Heart left ventricle (tissue), 16 donors: ENCODE measurements around the gene AHSG. TPM values are rescaled to one million over a fixed set of nuclear protein-coding genes. Genes with fewer than 3 reads are reported as not detected.

Source experiments
- ATAC-seq, 4 donors: fragments of 200-7000 bp; cut with Tn5 transposase; one replicate each; pipeline ENCODE4 v1.9.1; 2020 to 2022; ENCODE audit warnings: moderate library complexity in 4 of 4, mild to moderate bottlenecking in 3 of 4, moderate number of reproducible peaks in 1 of 4
- DNase-seq, 5 donors: peaks; one replicate each; pipeline ENCODE4 v3.0.0-alpha.2; 2020
- H3K27ac ChIP-seq, 12 donors: fragments of 200-600 bp; sonication (generic) in 4 of 12; one replicate each; pipeline versions ENCODE4 v1.5.0 to v1.8.0; 2016 to 2022; ENCODE audit warnings: mild to moderate bottlenecking in 2 of 12
- H3K27me3 ChIP-seq, 9 donors: fragments of 200-600 bp; sonication (generic) in 2 of 9; one replicate each; pipeline versions ENCODE4 v1.5.1 to v1.8.0; 2016 to 2022; ENCODE audit warnings: mild to moderate bottlenecking in 3 of 9
- H3K36me3 ChIP-seq, 9 donors: fragments of 200-600 bp; sonication (generic) in 2 of 9; one replicate each; pipeline versions ENCODE4 v1.5.0 to v1.8.0; 2018 to 2022; ENCODE audit warnings: mild to moderate bottlenecking in 2 of 9
- H3K4me1 ChIP-seq, 12 donors: fragments of 200-600 bp; sonication (generic) in 4 of 12; one replicate each; pipeline versions ENCODE4 v1.5.0 to v1.8.0; 2016 to 2022; ENCODE audit warnings: mild to moderate bottlenecking in 3 of 12
- H3K4me3 ChIP-seq, 12 donors: fragments of 200-600 bp; sonication (generic) in 4 of 12; one replicate each; pipeline versions ENCODE4 v1.5.0 to v1.8.0; 2017 to 2022; ENCODE audit warnings: mild to moderate bottlenecking in 9 of 12, moderate library complexity in 4 of 12
- H3K9me3 ChIP-seq, 12 donors: fragments of 200-600 bp; sonication (generic) in 4 of 12; one replicate each; pipeline versions ENCODE4 v1.5.0 to v1.8.0; 2016 to 2022; ENCODE audit warnings: mild to moderate bottlenecking in 1 of 12
- CTCF ChIP-seq, 12 donors: fragments of 200-600 bp; sonication (generic) in 4 of 12; IDR thresholded peaks; one replicate each; pipeline versions ENCODE4 v1.5.0 to v1.8.0; 2018 to 2022; ENCODE audit warnings: antibody characterized with exemption in 12 of 12, mild to moderate bottlenecking in 5 of 12
- POLR2A ChIP-seq, 2 donors: fragments of 450-650 bp; IDR thresholded peaks; one replicate each; pipeline ENCODE4 v1.6.1; 2017; ENCODE audit warnings: antibody characterized with exemption in 2 of 2, mild to moderate bottlenecking in 2 of 2, moderate library complexity in 2 of 2
- WGBS, 4 donors: extraction: QIAGEN DNeasy Blood & Tissue Kit in 2 of 4; methylation state at CpG; one replicate each; pipeline versions ENCODE4 v1.1.5 to v1.1.7; 2013 to 2018; 5-methylcytosine and 5-hydroxymethylcytosine counted together
- intact Hi-C, 10 donors: fragments of 100-400 bp; cut with DNase I; formaldehyde crosslinking; loops; one replicate each; pipeline versions ENCODE4 v1.11.1 to v1.14.2; 2022
- polyA plus RNA-seq, 2 donors: library from polyadenylated mRNA; stranded (reverse); fragments of 200-250 nt; gene quantifications; one replicate each; pipeline ENCODE4 v1.2.3, GENCODE V29; 2013
- total RNA-seq, 9 donors: library from RNA; depleted of rRNA in 2 of 9; stranded (reverse); fragments of >200 nt in 2 of 9; fragmentation: NEBNext Ultra II Directional in 3 of 9; extraction: Animal tissue kit (Norgen Biotek cat#: 25700) in 3 of 9; gene quantifications; one replicate each; pipeline versions ENCODE4 v1.1.0 to v1.2.4, GENCODE V29; 2016 to 2023
- donor health status: ischemic (EF 13 %, LVEDD 7.1; RV severe dilation, severe dysfunction).
- donor health status: healthy with polysubstance abuse.
- donor health status: DM: no; HTN: yes; CAD: no.
- donor health status: DM: no; HTN: no; CAD: no.
- donor health status: ischemic (EF 25% LVEDD 6.9; RV normal size, moderate dysfunction).
- donor health status: ischemic (EF 25% LVEDD 5.7; RV mildly dilated, moderate dysfunction).
- donor health status: healthy.
- donor health status: DM: yes; HTN: yes; CAD: no.
- donor health status: ischemic (EF 35%, LVEDD 5.7; RV mildly dilated, moderate dysfunction).
- donor health status: nonischemic (EF 11% LVEDD 7.7; RV severe dilation, severe dysfunction).
- donor health status: DM: yes; HTN: yes; CAD: no.
- donor health status: PGD.
- donor health status: ischemic (EF 29% LVEDD 5.4; RV normal size, mild dysfunction).
- donor health status: nonischemic (EF 23%, LVEDD 6.1; RV moderate dilation, normal function).

Gene AHSG
- total and polyA plus RNA-seq, 11 donors = 0.06 TPM; not detected in 10

GRCh38 chr3:186618318-186618938, 5.6 kb downstream of the AHSG start:
- no peak overlapping the region for H3K4me3 ChIP-seq
- no peak for DNase-seq
- WGBS, 4 donors = 82 to 95% (median 88%) methylated on average over 8 of the region's 8 CpGs
- no peaks in the 10 kb centered on the region for H3K36me3 ChIP-seq
- H3K9me3 ChIP-seq = no peaks in the 10 kb centered on the region
- H3K4me1 ChIP-seq = peaks cover 0 to 19% (median 4%) of the 10 kb centered on the region in 12 donors
- no peak for ATAC-seq
- H3K27ac ChIP-seq = no peak overlapping the region
- no peak for TF ChIP-seq CTCF (IDR thresholded peaks at IDR 0.05)
- TF ChIP-seq POLR2A (IDR thresholded peaks at IDR 0.05) = no peak
- peaks cover 0 to 37% (median 0%) of the 10 kb centered on the region in 9 donors for H3K27me3 ChIP-seq
- intact Hi-C loops = loop anchor here (2.0 to 10.0 kb wide), 8 partner anchors 134 to 1096 kb away; no protein-coding TSS in a partner anchor

GRCh38 chr3:186619787-186620212, 6.9 kb downstream of the AHSG start:
- intact Hi-C loops = loop anchor here (2.0 to 10.0 kb wide), 8 partner anchors 133 to 1095 kb away; no protein-coding TSS in a partner anchor
- TF ChIP-seq POLR2A (IDR thresholded peaks at IDR 0.05) = no peak
- TF ChIP-seq CTCF (IDR thresholded peaks at IDR 0.05) = no peak
- no peak for ATAC-seq

GRCh38 chr3:186620213-186621092, 7.6 kb downstream of the AHSG start:
- no peak for DNase-seq
- Histone ChIP-seq H3K4me1 (peaks cover 0 to 10% (median 1%) of the 10 kb centered on the region in 12 donors), H3K36me3 (no peaks in the 10 kb centered on the region), H3K27me3 (peaks cover 0 to 27% (median 0%) of the 10 kb centered on the region in 9 donors), H3K27ac (no peak overlapping the region), H3K4me3 (no peak overlapping the region), H3K9me3 (no peaks in the 10 kb centered on the region)
- TF ChIP-seq CTCF (IDR thresholded peaks at IDR 0.05) = no peak
- no peak for TF ChIP-seq POLR2A (IDR thresholded peaks at IDR 0.05)
- no peak for ATAC-seq
- 80 to 91% (median 84%) methylated on average over 15 to 17 of the region's 17 CpGs for WGBS, 4 donors
- intact Hi-C loops = no loop called here

More at GRCh38 chr3:186619787-186620212, 6.9 kb downstream of the AHSG start:
- Histone ChIP-seq H3K27me3 (peaks cover 0 to 29% (median 0%) of the 10 kb centered on the region in 9 donors), H3K4me3 (no peak overlapping the region), H3K36me3 (no peaks in the 10 kb centered on the region), H3K9me3 (no peaks in the 10 kb centered on the region), H3K27ac (no peak overlapping the region), H3K4me1 (peaks cover 0 to 16% (median 4%) of the 10 kb centered on the region in 12 donors)
- 88 to 90% (median 89%) methylated on average over 5 of the region's 5 CpGs for WGBS, 4 donors
- DNase-seq = no peak
